Measurements from ENCODE around the gene LCLAT1. TPM values are rescaled to one million over a fixed set of nuclear protein-coding genes. Genes with fewer than 3 reads are reported as not detected.

LCLAT1 gene
- total RNA-seq, 2 donors from 2014 or later, result 8.1 to 24.1 TPM

DNA sequence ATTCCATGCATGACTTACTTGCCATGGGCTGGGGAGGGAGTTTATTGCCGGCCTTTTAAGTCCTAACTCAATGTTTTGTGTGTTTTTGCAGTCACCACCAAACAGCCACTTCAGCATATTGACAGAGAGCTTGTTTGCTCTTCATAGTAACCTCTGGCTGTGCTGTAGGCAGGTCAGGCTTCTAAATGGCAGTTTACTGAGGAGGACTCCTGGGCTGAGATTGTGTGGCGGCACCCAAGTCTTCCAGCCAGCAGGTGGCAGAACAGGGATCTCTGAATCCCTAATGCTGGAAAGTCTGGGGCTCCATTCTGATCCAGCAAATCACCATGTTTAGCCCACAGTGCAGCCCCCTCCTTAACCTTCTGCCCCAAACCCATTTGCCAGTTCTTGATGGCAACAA is 239.0 kb downstream of the LCLAT1 start:
- H3K36me3 Mint-ChIP-seq, result no peaks in the 10 kb centered on the region
- DNase-seq (ENCODE audit: low spot score in 2 of 2) (no peak), ATAC-seq (no peak)
- no peaks in the 10 kb centered on the region for H3K9me3 Mint-ChIP-seq
- no peak overlapping the region for H3K27ac Mint-ChIP-seq

GRCh38 chr2:30686669-30687068 is 239.6 kb downstream of the LCLAT1 start:
- ATAC-seq, result no peak
- no peak overlapping the region for H3K27ac Mint-ChIP-seq
- no peak for DNase-seq (ENCODE audit: low spot score in 2 of 2)
- H3K36me3 Mint-ChIP-seq, result no peaks in the 10 kb centered on the region
- no peaks in the 10 kb centered on the region for H3K9me3 Mint-ChIP-seq

DNA sequence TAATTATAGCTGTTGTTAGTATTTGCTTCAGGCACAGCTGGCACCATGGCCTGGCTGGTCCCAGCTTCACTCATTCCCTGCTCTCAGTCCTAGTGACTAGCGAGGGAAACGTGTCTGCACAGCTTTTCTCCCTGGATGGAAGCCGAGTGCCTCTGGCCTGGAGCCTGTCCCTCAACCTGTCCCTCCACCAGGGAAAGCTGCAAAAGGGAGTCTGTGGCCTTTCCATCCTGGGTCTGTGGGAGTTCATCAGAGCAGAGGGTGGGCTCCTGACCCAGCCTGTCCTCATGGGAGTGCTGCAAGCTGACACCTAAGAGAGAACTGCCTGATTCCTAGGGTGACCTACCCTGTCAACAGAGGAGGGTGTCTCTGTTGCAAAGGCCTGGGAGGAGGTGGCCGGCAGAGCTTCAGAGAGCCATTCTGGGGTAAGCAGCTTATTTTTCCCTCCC is 241.9 kb downstream of the LCLAT1 start:
- ATAC-seq, result no peak
- Mint-ChIP-seq H3K36me3 (no peaks in the 10 kb centered on the region), H3K27ac (no peak overlapping the region), H3K9me3 (no peaks in the 10 kb centered on the region)
- DNase-seq (ENCODE audit: low spot score in 2 of 2), result no peak

DNA sequence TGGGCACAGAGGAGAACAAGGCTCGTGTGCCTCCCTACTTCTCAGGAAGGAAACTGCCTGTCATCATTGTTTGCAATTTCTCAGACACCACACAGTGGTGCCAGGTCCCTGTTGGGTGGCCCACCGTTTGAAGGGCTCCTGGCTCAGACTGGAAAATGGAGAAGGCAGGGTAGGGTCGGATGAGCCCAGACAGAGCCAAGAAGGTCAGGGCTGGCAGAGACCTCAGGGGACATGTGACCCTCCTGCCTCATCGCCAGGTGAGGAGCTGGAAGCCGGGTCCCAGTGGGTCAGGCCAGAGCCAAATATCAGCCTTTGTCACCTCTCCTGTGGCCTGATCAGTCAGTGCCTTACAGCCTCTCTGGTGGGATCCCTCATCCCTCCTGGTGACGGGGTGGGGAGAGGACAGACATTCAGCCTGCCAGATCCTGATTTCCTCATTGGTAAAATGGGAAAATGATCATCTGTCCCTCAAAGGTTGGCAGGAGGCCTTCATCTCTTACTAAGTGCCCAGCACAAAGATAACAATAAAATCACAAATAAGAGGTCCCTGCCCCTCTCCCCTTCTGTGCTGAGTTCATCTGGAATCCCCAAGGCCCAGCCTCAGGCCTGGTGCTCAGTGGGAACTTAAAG is 242.6 kb downstream of the LCLAT1 start:
- Mint-ChIP-seq H3K36me3 (no peaks in the 10 kb centered on the region), H3K27ac (peak overlapping the region in 1 of 2 donors; percentile 36), H3K9me3 (no peaks in the 10 kb centered on the region)
- no peak for DNase-seq (ENCODE audit: low spot score in 2 of 2)
- no peak for ATAC-seq

- ATAC-seq (no peak), DNase-seq (ENCODE audit: low spot score in 2 of 2) (no peak)
- H3K27ac Mint-ChIP-seq, result peak overlapping the region in 1 of 2 donors; percentile 36
- H3K36me3 Mint-ChIP-seq, result no peaks in the 10 kb centered on the region
- no peaks in the 10 kb centered on the region for H3K9me3 Mint-ChIP-seq
Observed at GRCh38 chr2:30690126-30690561, 243.1 kb downstream of the LCLAT1 start.

DNA sequence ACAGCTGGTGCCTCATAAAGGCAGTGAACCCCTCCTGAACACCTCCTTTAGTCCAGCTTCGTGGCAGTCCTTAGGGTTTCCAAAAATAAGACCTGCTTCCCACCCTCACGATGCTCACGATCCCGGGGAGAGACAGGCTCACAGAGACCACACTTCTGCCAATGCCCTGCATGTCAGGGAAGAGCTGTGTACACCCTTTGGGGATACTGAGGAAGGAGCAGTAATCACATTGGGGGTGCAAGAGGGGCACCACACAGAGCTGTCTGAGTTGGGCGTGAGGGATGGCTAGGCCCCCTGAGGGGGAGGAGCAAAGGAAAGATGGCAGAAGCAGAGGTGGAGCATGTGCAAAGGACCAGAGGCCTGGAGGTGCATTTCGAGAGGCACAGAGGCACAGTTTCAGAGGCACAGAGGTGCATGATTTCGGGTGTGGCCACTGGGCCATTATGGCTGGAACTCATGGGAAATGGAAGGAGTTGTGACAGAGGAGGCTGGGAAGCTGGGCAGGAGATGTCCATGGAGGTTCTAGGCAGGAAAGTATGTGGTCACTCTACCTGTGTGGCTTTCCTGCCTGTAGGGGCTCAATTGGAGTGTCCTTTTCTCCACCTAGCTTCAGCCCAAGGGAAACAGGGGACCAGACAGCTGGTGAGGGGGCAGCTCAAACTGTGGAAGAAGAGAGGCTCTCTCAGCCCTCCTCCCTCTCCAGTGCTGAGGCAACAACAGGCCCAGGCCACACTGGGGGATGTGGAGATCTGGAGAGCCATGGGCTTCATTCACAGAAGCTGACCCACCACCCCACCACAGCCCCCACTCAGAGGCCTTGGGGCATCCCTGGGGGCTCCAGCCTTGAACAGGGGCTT is 244.3 kb downstream of the LCLAT1 start:
- peak overlapping the region in 1 of 2 donors; percentile 3 for H3K27ac Mint-ChIP-seq
- H3K36me3 Mint-ChIP-seq, result no peaks in the 10 kb centered on the region
- no peaks in the 10 kb centered on the region for H3K9me3 Mint-ChIP-seq
- no peak for DNase-seq (ENCODE audit: low spot score in 2 of 2)
- ATAC-seq, result no peak

GRCh38 chr2:30691948-30692828 is 245.1 kb downstream of the LCLAT1 start:
- ATAC-seq (no peak), DNase-seq (ENCODE audit: low spot score in 2 of 2) (no peak)
- Mint-ChIP-seq H3K9me3 (no peaks in the 10 kb centered on the region), H3K27ac (no peak overlapping the region), H3K36me3 (no peaks in the 10 kb centered on the region)

GRCh38 chr2:30692829-30693275 is 245.8 kb downstream of the LCLAT1 start:
- H3K9me3 Mint-ChIP-seq, result peaks cover 0 to 3% of the 10 kb centered on the region in 2 donors
- no peaks in the 10 kb centered on the region for H3K36me3 Mint-ChIP-seq
- no peak for ATAC-seq
- no peak for DNase-seq (ENCODE audit: low spot score in 2 of 2)
- H3K27ac Mint-ChIP-seq, result no peak overlapping the region

Other genes starting within 250 kb of the LCLAT1 start
- 10 to 100 TPM; 67.0 to 88.2 TPM for gene LBH, start 215.7 kb upstream of the LCLAT1 start, total RNA-seq

Measured in activated naive CD4-positive, alpha-beta T cell treated with anti-CD3 and anti-CD28 coated beads, Interleukin-2, amount 50 U/mL, for 72 hours (primary cell).